ENCODE data around the gene HPX.
A peak's percentile ranks its signal among the peaks of the same experiment; 100 is the strongest.

The HPX gene

GRCh38 chr11:6437423-6437822, 3.4 kb downstream of the HPX start:
- H3K27ac ChIP-seq (ENCODE audit: low read depth, low read length): no peak overlapping the region
- no peaks in the 10 kb centered on the region for H3K36me3 ChIP-seq (ENCODE audit: insufficient read depth, low read length)
- no peaks in the 10 kb centered on the region for H3K4me1 ChIP-seq (ENCODE audit: insufficient read depth, low read length)
- H3K27me3 ChIP-seq (ENCODE audit: control insufficient read depth in 1 of 2, insufficient read depth in 2 of 2, low read length in 2 of 2): no peaks in the 10 kb centered on the region
- no peak overlapping the region for H3K4me3 ChIP-seq (ENCODE audit: low read depth in 1 of 2, low read length in 2 of 2)
- no peaks in the 10 kb centered on the region for H3K9me3 ChIP-seq (ENCODE audit: low read length)
- no peak overlapping the region for H3K9ac ChIP-seq (ENCODE audit: low read length)

- H3K9me3 ChIP-seq (ENCODE audit: low read length): no peaks in the 10 kb centered on the region
- no peaks in the 10 kb centered on the region for H3K36me3 ChIP-seq (ENCODE audit: insufficient read depth, low read length)
- no peaks in the 10 kb centered on the region for H3K27me3 ChIP-seq (ENCODE audit: control insufficient read depth in 1 of 2, insufficient read depth in 2 of 2, low read length in 2 of 2)
- no peak overlapping the region for H3K4me3 ChIP-seq (ENCODE audit: low read depth in 1 of 2, low read length in 2 of 2)
- no peak overlapping the region for H3K9ac ChIP-seq (ENCODE audit: low read length)
- H3K27ac ChIP-seq (ENCODE audit: low read depth, low read length): no peak overlapping the region
- H3K4me1 ChIP-seq (ENCODE audit: insufficient read depth, low read length): no peaks in the 10 kb centered on the region
Measured at GRCh38 chr11:6433998-6434660, 6.7 kb downstream of the HPX start.

- Histone ChIP-seq H3K36me3 (ENCODE audit: insufficient read depth, low read length) (no peaks in the 10 kb centered on the region), H3K4me3 (ENCODE audit: low read depth in 1 of 2, low read length in 2 of 2) (no peak overlapping the region), H3K4me1 (ENCODE audit: insufficient read depth, low read length) (no peaks in the 10 kb centered on the region), H3K27ac (ENCODE audit: low read depth, low read length) (no peak overlapping the region), H3K9me3 (ENCODE audit: low read length) (no peaks in the 10 kb centered on the region), H3K27me3 (ENCODE audit: control insufficient read depth in 1 of 2, insufficient read depth in 2 of 2, low read length in 2 of 2) (no peaks in the 10 kb centered on the region), H3K9ac (ENCODE audit: low read length) (no peak overlapping the region)
Measured at GRCh38 chr11:6431861-6432260, 8.9 kb downstream of the HPX start.

GRCh38 chr11:6427516-6427915, 13.3 kb downstream of the HPX start:
- no peaks in the 10 kb centered on the region for H3K4me1 ChIP-seq (ENCODE audit: insufficient read depth, low read length)
- no peaks in the 10 kb centered on the region for H3K27me3 ChIP-seq (ENCODE audit: control insufficient read depth in 1 of 2, insufficient read depth in 2 of 2, low read length in 2 of 2)
- no peaks in the 10 kb centered on the region for H3K9me3 ChIP-seq (ENCODE audit: low read length)
- H3K9ac ChIP-seq (ENCODE audit: low read length): no peak overlapping the region
- H3K36me3 ChIP-seq (ENCODE audit: insufficient read depth, low read length): no peaks in the 10 kb centered on the region
- H3K27ac ChIP-seq (ENCODE audit: low read depth, low read length): no peak overlapping the region
- H3K4me3 ChIP-seq (ENCODE audit: low read depth in 1 of 2, low read length in 2 of 2): no peak overlapping the region

GRCh38 chr11:6420677-6421076, 20.1 kb downstream of the HPX start:
- Histone ChIP-seq H3K4me3 (ENCODE audit: low read depth in 1 of 2, low read length in 2 of 2) (no peak overlapping the region), H3K9ac (ENCODE audit: low read length) (no peak overlapping the region), H3K27ac (ENCODE audit: low read depth, low read length) (no peak overlapping the region), H3K4me1 (ENCODE audit: insufficient read depth, low read length) (peaks cover 21% of the 10 kb centered on the region), H3K9me3 (ENCODE audit: low read length) (no peaks in the 10 kb centered on the region), H3K36me3 (ENCODE audit: insufficient read depth, low read length) (no peaks in the 10 kb centered on the region), H3K27me3 (ENCODE audit: control insufficient read depth in 1 of 2, insufficient read depth in 2 of 2, low read length in 2 of 2) (no peaks in the 10 kb centered on the region)

- no peaks in the 10 kb centered on the region for H3K27me3 ChIP-seq (ENCODE audit: control insufficient read depth in 1 of 2, insufficient read depth in 2 of 2, low read length in 2 of 2)
- peak within 1 kb of the TSS; percentile 52 to 69 for H3K4me3 ChIP-seq (ENCODE audit: low read depth in 1 of 2, low read length in 2 of 2)
- H3K9me3 ChIP-seq (ENCODE audit: low read length): no peaks in the 10 kb centered on the region
- peak within 1 kb of the TSS; percentile 93 for H3K27ac ChIP-seq (ENCODE audit: low read depth, low read length)
- H3K9ac ChIP-seq (ENCODE audit: low read length): peak within 1 kb of the TSS; percentile 55
- no peaks in the 10 kb centered on the region for H3K36me3 ChIP-seq (ENCODE audit: insufficient read depth, low read length)
- peaks cover 31% of the 10 kb centered on the region for H3K4me1 ChIP-seq (ENCODE audit: insufficient read depth, low read length)
Measured at GRCh38 chr11:6419009-6419631, 21.7 kb downstream of the HPX start, which contains the start of gene APBB1. Gene APBB1 (minus strand): TSS chr11:6419094. CDS start chr11:6411347, 7,747 bp downstream.

GRCh38 chr11:6418557-6419008, 22.2 kb downstream of the HPX start:
- peak overlapping the region; percentile 87 for H3K27ac ChIP-seq (ENCODE audit: low read depth, low read length)
- H3K4me3 ChIP-seq (ENCODE audit: low read depth in 1 of 2, low read length in 2 of 2): peak overlapping the region; percentile 52 to 69
- H3K36me3 ChIP-seq (ENCODE audit: insufficient read depth, low read length): no peaks in the 10 kb centered on the region
- H3K4me1 ChIP-seq (ENCODE audit: insufficient read depth, low read length): peaks cover 31% of the 10 kb centered on the region
- peak overlapping the region; percentile 55 for H3K9ac ChIP-seq (ENCODE audit: low read length)
- H3K9me3 ChIP-seq (ENCODE audit: low read length): no peaks in the 10 kb centered on the region
- no peaks in the 10 kb centered on the region for H3K27me3 ChIP-seq (ENCODE audit: control insufficient read depth in 1 of 2, insufficient read depth in 2 of 2, low read length in 2 of 2)

GRCh38 chr11:6417907-6418556, 22.8 kb downstream of the HPX start:
- peak overlapping the region; percentile 55 for H3K9ac ChIP-seq (ENCODE audit: low read length)
- no peaks in the 10 kb centered on the region for H3K36me3 ChIP-seq (ENCODE audit: insufficient read depth, low read length)
- H3K9me3 ChIP-seq (ENCODE audit: low read length): no peaks in the 10 kb centered on the region
- peaks cover 31% of the 10 kb centered on the region for H3K4me1 ChIP-seq (ENCODE audit: insufficient read depth, low read length)
- H3K27me3 ChIP-seq (ENCODE audit: control insufficient read depth in 1 of 2, insufficient read depth in 2 of 2, low read length in 2 of 2): no peaks in the 10 kb centered on the region
- H3K27ac ChIP-seq (ENCODE audit: low read depth, low read length): peak overlapping the region; percentile 87
- H3K4me3 ChIP-seq (ENCODE audit: low read depth in 1 of 2, low read length in 2 of 2): peak overlapping the region; percentile 52 to 69

GRCh38 chr11:6415797-6416196, 25.0 kb downstream of the HPX start:
- Histone ChIP-seq H3K4me1 (ENCODE audit: insufficient read depth, low read length) (peaks cover 31% of the 10 kb centered on the region), H3K4me3 (ENCODE audit: low read depth in 1 of 2, low read length in 2 of 2) (no peak overlapping the region), H3K9ac (ENCODE audit: low read length) (no peak overlapping the region), H3K36me3 (ENCODE audit: insufficient read depth, low read length) (no peaks in the 10 kb centered on the region), H3K9me3 (ENCODE audit: low read length) (no peaks in the 10 kb centered on the region), H3K27me3 (ENCODE audit: control insufficient read depth in 1 of 2, insufficient read depth in 2 of 2, low read length in 2 of 2) (no peaks in the 10 kb centered on the region), H3K27ac (ENCODE audit: low read depth, low read length) (no peak overlapping the region)

GRCh38 chr11:6414874-6415328, 25.9 kb downstream of the HPX start:
- Histone ChIP-seq H3K27ac (ENCODE audit: low read depth, low read length) (no peak overlapping the region), H3K4me3 (ENCODE audit: low read depth in 1 of 2, low read length in 2 of 2) (no peak overlapping the region), H3K4me1 (ENCODE audit: insufficient read depth, low read length) (peaks cover 27% of the 10 kb centered on the region), H3K9ac (ENCODE audit: low read length) (no peak overlapping the region), H3K9me3 (ENCODE audit: low read length) (no peaks in the 10 kb centered on the region), H3K27me3 (ENCODE audit: control insufficient read depth in 1 of 2, insufficient read depth in 2 of 2, low read length in 2 of 2) (no peaks in the 10 kb centered on the region), H3K36me3 (ENCODE audit: insufficient read depth, low read length) (peaks cover 4% of the 10 kb centered on the region)

- H3K9ac ChIP-seq (ENCODE audit: low read length): no peak overlapping the region
- H3K4me3 ChIP-seq (ENCODE audit: low read depth in 1 of 2, low read length in 2 of 2): no peak overlapping the region
- no peaks in the 10 kb centered on the region for H3K9me3 ChIP-seq (ENCODE audit: low read length)
- H3K27me3 ChIP-seq (ENCODE audit: control insufficient read depth in 1 of 2, insufficient read depth in 2 of 2, low read length in 2 of 2): no peaks in the 10 kb centered on the region
- H3K27ac ChIP-seq (ENCODE audit: low read depth, low read length): no peak overlapping the region
- H3K4me1 ChIP-seq (ENCODE audit: insufficient read depth, low read length): peaks cover 23% of the 10 kb centered on the region
- peaks cover 4% of the 10 kb centered on the region for H3K36me3 ChIP-seq (ENCODE audit: insufficient read depth, low read length)
Measured at GRCh38 chr11:6413791-6414201, 27.0 kb downstream of the HPX start.

Measured in muscle layer of colon (tissue), 2 donors.